ENCODE data around the gene HNF1B. TPM values are rescaled to one million over a fixed set of nuclear protein-coding genes. Genes with fewer than 3 reads are reported as not detected.

The HNF1B gene
- total RNA-seq, 4 donors from 2014 or later = not detected

DNA sequence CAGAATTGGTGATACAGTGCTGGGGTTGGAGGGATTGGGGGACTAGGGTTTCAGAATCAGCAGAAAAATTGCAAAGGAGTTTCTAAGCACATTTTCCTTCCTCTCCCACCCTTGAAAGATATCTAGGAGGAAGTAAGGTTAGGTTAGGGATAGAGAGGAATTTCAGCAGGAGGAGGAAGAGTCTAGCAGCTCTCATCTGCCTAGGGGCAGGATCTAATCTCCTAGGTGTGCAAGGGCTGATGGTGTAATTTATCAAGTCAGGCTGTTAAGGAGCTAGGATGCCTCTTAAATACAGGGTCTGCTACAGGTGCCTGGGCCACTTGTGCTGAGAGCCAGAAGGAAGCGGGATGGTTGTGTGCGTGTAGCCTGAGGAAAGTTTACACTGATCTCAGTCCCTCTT, 1.8 kb upstream of the HNF1B start:
- intact Hi-C loops (cut with DNase I; ENCODE audit: low total_unique reads) = no loop called here
- TF ChIP-seq, protein P1, sequence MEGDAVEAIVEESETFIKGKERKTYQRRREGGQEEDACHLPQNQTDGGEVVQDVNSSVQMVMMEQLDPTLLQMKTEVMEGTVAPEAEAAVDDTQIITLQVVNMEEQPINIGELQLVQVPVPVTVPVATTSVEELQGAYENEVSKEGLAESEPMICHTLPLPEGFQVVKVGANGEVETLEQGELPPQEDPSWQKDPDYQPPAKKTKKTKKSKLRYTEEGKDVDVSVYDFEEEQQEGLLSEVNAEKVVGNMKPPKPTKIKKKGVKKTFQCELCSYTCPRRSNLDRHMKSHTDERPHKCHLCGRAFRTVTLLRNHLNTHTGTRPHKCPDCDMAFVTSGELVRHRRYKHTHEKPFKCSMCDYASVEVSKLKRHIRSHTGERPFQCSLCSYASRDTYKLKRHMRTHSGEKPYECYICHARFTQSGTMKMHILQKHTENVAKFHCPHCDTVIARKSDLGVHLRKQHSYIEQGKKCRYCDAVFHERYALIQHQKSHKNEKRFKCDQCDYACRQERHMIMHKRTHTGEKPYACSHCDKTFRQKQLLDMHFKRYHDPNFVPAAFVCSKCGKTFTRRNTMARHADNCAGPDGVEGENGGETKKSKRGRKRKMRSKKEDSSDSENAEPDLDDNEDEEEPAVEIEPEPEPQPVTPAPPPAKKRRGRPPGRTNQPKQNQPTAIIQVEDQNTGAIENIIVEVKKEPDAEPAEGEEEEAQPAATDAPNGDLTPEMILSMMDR (IDR thresholded peaks at IDR 0.05) = no peak
- TF ChIP-seq POLR2A (IDR thresholded peaks at IDR 0.05) = no peak
- no peak overlapping the region for H3K4me3 ChIP-seq (ENCODE audit: low read depth, poor library complexity, severe bottlenecking)
- no peak for DNase-seq (ENCODE audit: low spot score in 2 of 2)
- 60 to 75% methylated on average over 2 of the region's 2 CpGs for WGBS, 2 donors

- 30 to 41% methylated on average over 20 of the region's 20 CpGs for WGBS, 2 donors
- TF ChIP-seq, protein P1 (IDR thresholded peaks at IDR 0.05) = no peak
- TF ChIP-seq POLR2A (IDR thresholded peaks at IDR 0.05) = no peak
- no peak overlapping the region for H3K4me3 ChIP-seq (ENCODE audit: low read depth, poor library complexity, severe bottlenecking)
- intact Hi-C loops (cut with DNase I; ENCODE audit: low total_unique reads) = no loop called here
- DNase-seq (ENCODE audit: low spot score in 2 of 2) = no peak
Observed at GRCh38 chr17:37745801-37746426, 1.1 kb upstream of the HNF1B start.

GRCh38 chr17:37744633-37744927, 279 bp downstream of the HNF1B start:
- WGBS, 2 donors = 5 to 6% methylated on average over 20 to 21 of the region's 21 CpGs
- intact Hi-C loops (cut with DNase I; ENCODE audit: low total_unique reads) = no loop called here
- DNase-seq (ENCODE audit: low spot score in 2 of 2) = no peak
- H3K4me3 ChIP-seq (ENCODE audit: low read depth, poor library complexity, severe bottlenecking) = no peak overlapping the region
- TF ChIP-seq, protein P1 (IDR thresholded peaks at IDR 0.05) = no peak
- TF ChIP-seq POLR2A (IDR thresholded peaks at IDR 0.05) = no peak

GRCh38 chr17:37743875-37744632, 805 bp downstream of the HNF1B start:
- no peak for DNase-seq (ENCODE audit: low spot score in 2 of 2)
- no peak for TF ChIP-seq POLR2A (IDR thresholded peaks at IDR 0.05)
- TF ChIP-seq, protein P1 (IDR thresholded peaks at IDR 0.05) = no peak
- WGBS, 2 donors = 2% methylated on average over 23 to 27 of the region's 61 CpGs
- H3K4me3 ChIP-seq (ENCODE audit: low read depth, poor library complexity, severe bottlenecking) = no peak overlapping the region
- intact Hi-C loops (cut with DNase I; ENCODE audit: low total_unique reads) = no loop called here

DNA sequence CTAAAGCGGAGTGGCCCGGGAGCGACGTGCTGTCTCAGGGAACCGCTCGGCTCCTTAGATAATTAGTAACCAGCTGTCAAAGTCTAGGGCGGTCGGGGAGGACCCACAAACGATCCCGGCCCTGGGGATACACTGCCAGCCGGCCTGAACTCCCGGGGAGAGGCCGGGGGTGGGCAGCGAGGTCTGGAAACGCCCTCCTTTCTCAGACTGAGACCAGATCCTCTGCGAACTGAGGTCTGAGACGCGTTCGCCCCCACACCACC, 1.3 kb downstream of the HNF1B start:
- no peak overlapping the region for H3K4me3 ChIP-seq (ENCODE audit: low read depth, poor library complexity, severe bottlenecking)
- DNase-seq (ENCODE audit: low spot score in 2 of 2) = no peak
- WGBS, 2 donors = 4 to 5% methylated on average over 14 to 19 of the region's 19 CpGs
- intact Hi-C loops (cut with DNase I; ENCODE audit: low total_unique reads) = no loop called here
- no peak for TF ChIP-seq POLR2A (IDR thresholded peaks at IDR 0.05)
- TF ChIP-seq, protein P1 (IDR thresholded peaks at IDR 0.05) = no peak

All from lower leg skin (tissue), 4 donors.